GM12878 (cell line): ENCODE data around the gene PRDM7. TPM values are rescaled to one million over a fixed set of nuclear protein-coding genes. Genes with fewer than 3 reads are reported as not detected.

Experiments used
- ATAC-seq: fragments of 200-7000 bp; cut with Tn5 transposase; 3 replicates; pipeline ENCODE4 v1.9.1; 2020; ENCODE audit warnings: mild to moderate bottlenecking, moderate library complexity
- BruUV-seq: library from RNA; stranded (reverse); fragments of 400-500 nt; replicated peaks from 2 replicates; lab custom pipeline; 2021; lab: Mats Ljungman, UMichigan
- CTCF ChIA-PET: fragments of 300-600 bp; sonication (Branson Sonifier 250); formaldehyde crosslinking; extraction: SDS; loops from one replicate; lab custom pipeline; 2021; ENCODE audit warnings: inconsistent platforms; lab: Yijun Ruan, JAX
- POLR2A ChIA-PET: fragments of 350-600 bp; formaldehyde crosslinking; extraction: SDS; loops from one replicate; lab custom pipeline; 2021; ENCODE audit warnings: inconsistent platforms; lab: Charles Lee
- RAD21 ChIA-PET: fragments of 300-600 bp; sonication (Branson Sonifier 250); formaldehyde crosslinking; loops from one replicate; lab custom pipeline; 2023; ENCODE audit warnings: antibody characterized with exemption; ENCODE audit not compliant: unreplicated experiment; lab: Charles Lee
- SMC1A ChIA-PET: fragments of 300-600 bp; sonication (Branson Sonifier 250); formaldehyde crosslinking; loops from one replicate; lab custom pipeline; 2023; ENCODE audit not compliant: unreplicated experiment, uncharacterized antibody; lab: Charles Lee
- DNase-seq: peaks from one replicate; pipeline ENCODE4 v3.0.0-alpha.2; 2011; ENCODE audit warnings: low read depth, low spot score
- FAIRE-seq: peaks from 3 replicates; lab custom pipeline; 2011; peaks lifted over from hg19 to GRCh38; lab: Jason Lieb, UNC
- H2AFZ ChIP-seq: 2 replicates; pipeline ENCODE4 v1.6.0; 2011; ENCODE audit warnings: low read depth, low read length, control low read depth; ENCODE audit not compliant: control insufficient read depth
- H3K27ac ChIP-seq: 2 replicates; pipeline ENCODE4 v1.5.1; 2011; ENCODE audit warnings: control low read depth; ENCODE audit not compliant: control insufficient read depth, insufficient read depth
- H3K27me3 ChIP-seq, 2 experiments: replicated peaks in 1 of 2; 2 replicates each; pipeline versions ENCODE4 v1.6.0 to v1.6.1; 2011; ENCODE audit warnings: low read length in 1 of 2; ENCODE audit not compliant: control insufficient read depth in 2 of 2, insufficient read depth in 2 of 2
- H3K36me3 ChIP-seq, 2 experiments: 2 replicates each; pipeline ENCODE4 v1.5.1; 2011; ENCODE audit warnings: low read length in 1 of 2; ENCODE audit not compliant: control insufficient read depth in 2 of 2, insufficient read depth in 2 of 2
- H3K4me1 ChIP-seq: 2 replicates; pipeline ENCODE4 v1.6.1; 2011; ENCODE audit warnings: mild to moderate bottlenecking, low read length, moderate library complexity, mixed read lengths; ENCODE audit not compliant: control insufficient read depth, insufficient read depth
- H3K4me2 ChIP-seq: 2 replicates; pipeline ENCODE4 v1.6.0; 2011; ENCODE audit warnings: control low read depth; ENCODE audit not compliant: control insufficient read depth, insufficient read depth
- H3K4me3 ChIP-seq: fragments of 200-600 bp; sonication (generic); 2 replicates; pipeline ENCODE4 v1.5.1; 2016
- H3K79me2 ChIP-seq: 2 replicates; pipeline ENCODE4 v1.6.0; 2011; ENCODE audit warnings: low read length; ENCODE audit not compliant: control insufficient read depth, insufficient read depth
- H3K9ac ChIP-seq: 2 replicates; pipeline ENCODE4 v1.8.0; 2011; ENCODE audit warnings: low read length, control low read depth, mixed read lengths; ENCODE audit not compliant: control insufficient read depth, insufficient read depth
- H3K9me3 ChIP-seq: replicated peaks from 3 replicates; pipeline ENCODE4 v1.5.1; 2011; ENCODE audit warnings: mild to moderate bottlenecking, low read length; ENCODE audit not compliant: control insufficient read depth, insufficient read depth
- H4K20me1 ChIP-seq: 2 replicates; pipeline ENCODE4 v1.6.0; 2011; ENCODE audit not compliant: control insufficient read depth, insufficient read depth
- CHD4 ChIP-seq: fragments of 200-600 bp; sonication (generic); IDR thresholded peaks from 2 replicates; pipeline ENCODE4 v1.6.1; 2016; ENCODE audit warnings: mild to moderate bottlenecking
- CUX1 ChIP-seq: IDR thresholded peaks from 2 replicates; pipeline ENCODE4 v1.6.1; 2012; ENCODE audit warnings: improper control_type of control experiment, low read depth, low read length; ENCODE audit not compliant: insufficient replicate concordance
- ZNF687 ChIP-seq: fragments of 450-650 bp; IDR thresholded peaks from 2 replicates; pipeline ENCODE4 v1.6.1; 2017; ENCODE audit warnings: mild to moderate bottlenecking, moderate library complexity
- WGBS: methylation state at CpG from one replicate; pipeline ENCODE4 v1.1.6; 2016; ENCODE audit warnings: low lambda C conversion rate; ENCODE audit not compliant: insufficient replicate concordance, insufficient coverage; ENCODE audit errors: missing lambda C conversion rate; 5-methylcytosine and 5-hydroxymethylcytosine counted together
- in situ Hi-C: fragments of 300-500 bp; cut with MboI; formaldehyde crosslinking; loops from 9 replicates; pipeline ENCODE4 v1.14.3; 2018; ENCODE audit warnings: mixed read lengths
- intact Hi-C: fragments of 100-400 bp; cut with micrococcal nuclease; formaldehyde crosslinking; loops from one replicate; pipeline ENCODE4 v1.14.2; 2022; ENCODE audit not compliant: unreplicated experiment
- polyA plus RNA-seq, 11 experiments: library from polyadenylated mRNA; depleted of rRNA in 4 of 11; unstranded in 6 of 11; stranded (reverse) in 5 of 11; fragments of >200 nt; fragmentation: Nextera tagmentation in 4 of 11; fragmentation: Illumina TruSeq in 1 of 11; extraction: Ambion mirVana in 4 of 11; extraction: Trizol in 1 of 11; gene quantifications; 1 replicate in 1 of 11; 2 replicates in 10 of 11; pipeline versions ENCODE4 v1.2.1 to v1.2.3, GENCODE V29; 2011 to 2016; ENCODE audit warnings: inconsistent platforms in 2 of 11, missing spikeins in 2 of 11, low read depth in 1 of 11
- total RNA-seq, 4 experiments: library from RNA; depleted of rRNA in 3 of 4; stranded (reverse); fragments of >200 nt in 3 of 4; fragmentation: Illumina TruSeq in 1 of 4; extraction: Trizol in 1 of 4; gene quantifications; 2 replicates each; pipeline versions ENCODE4 v1.2.1 to v1.2.3, GENCODE V29; 2013 to 2021
- TF ChIP-seq, protein P1 (sequence below): fragments of 450-650 bp; formaldehyde crosslinking; IDR thresholded peaks from 2 replicates; pipeline ENCODE4 v1.4.0; 2020; ENCODE audit warnings: mild to moderate bottlenecking, moderate library complexity
- TF ChIP-seq, protein P2 (sequence below): fragments of 450-650 bp; formaldehyde crosslinking; IDR thresholded peaks from 2 replicates; pipeline ENCODE4 v1.4.0; 2022; ENCODE audit warnings: mild to moderate bottlenecking, moderate library complexity

The PRDM7 gene
- total and polyA plus RNA-seq, 10 of the 15 experiments (the other 5 are each of a cell fraction or from before 2014, with no cell fraction given), result not detected

- no peak overlapping the region for H3K27ac ChIP-seq
- ChIA-PET RAD21 (no interaction called here), POLR2A (no interaction called here), SMC1A (no interaction called here), CTCF (no interaction called here)
- 61% methylated on average over 34 of the region's 40 CpGs for WGBS
- H3K79me2 ChIP-seq, result no peaks in the 10 kb centered on the region
- H3K9me3 ChIP-seq, result no peaks in the 10 kb centered on the region
- H3K36me3 ChIP-seq, result no peaks in the 10 kb centered on the region
- H2AFZ ChIP-seq, result no peak overlapping the region
- H4K20me1 ChIP-seq, result no peaks in the 10 kb centered on the region
- no TSS peak for BruUV-seq
- in situ Hi-C loops, result no loop called here
- ATAC-seq (no peak), DNase-seq (no peak), FAIRE-seq (no peak)
- H3K27me3 ChIP-seq, result peaks cover 0 to 3% of the 10 kb centered on the region in 2 experiments; a peak in 1 of 4 replicates
- no peak overlapping the region for H3K9ac ChIP-seq
- H3K4me3 ChIP-seq, result no peak overlapping the region
- H3K4me2 ChIP-seq, result no peak overlapping the region
- intact Hi-C loops, result no loop called here
- H3K4me1 ChIP-seq, result no peaks in the 10 kb centered on the region
- TF ChIP-seq, protein P1, sequence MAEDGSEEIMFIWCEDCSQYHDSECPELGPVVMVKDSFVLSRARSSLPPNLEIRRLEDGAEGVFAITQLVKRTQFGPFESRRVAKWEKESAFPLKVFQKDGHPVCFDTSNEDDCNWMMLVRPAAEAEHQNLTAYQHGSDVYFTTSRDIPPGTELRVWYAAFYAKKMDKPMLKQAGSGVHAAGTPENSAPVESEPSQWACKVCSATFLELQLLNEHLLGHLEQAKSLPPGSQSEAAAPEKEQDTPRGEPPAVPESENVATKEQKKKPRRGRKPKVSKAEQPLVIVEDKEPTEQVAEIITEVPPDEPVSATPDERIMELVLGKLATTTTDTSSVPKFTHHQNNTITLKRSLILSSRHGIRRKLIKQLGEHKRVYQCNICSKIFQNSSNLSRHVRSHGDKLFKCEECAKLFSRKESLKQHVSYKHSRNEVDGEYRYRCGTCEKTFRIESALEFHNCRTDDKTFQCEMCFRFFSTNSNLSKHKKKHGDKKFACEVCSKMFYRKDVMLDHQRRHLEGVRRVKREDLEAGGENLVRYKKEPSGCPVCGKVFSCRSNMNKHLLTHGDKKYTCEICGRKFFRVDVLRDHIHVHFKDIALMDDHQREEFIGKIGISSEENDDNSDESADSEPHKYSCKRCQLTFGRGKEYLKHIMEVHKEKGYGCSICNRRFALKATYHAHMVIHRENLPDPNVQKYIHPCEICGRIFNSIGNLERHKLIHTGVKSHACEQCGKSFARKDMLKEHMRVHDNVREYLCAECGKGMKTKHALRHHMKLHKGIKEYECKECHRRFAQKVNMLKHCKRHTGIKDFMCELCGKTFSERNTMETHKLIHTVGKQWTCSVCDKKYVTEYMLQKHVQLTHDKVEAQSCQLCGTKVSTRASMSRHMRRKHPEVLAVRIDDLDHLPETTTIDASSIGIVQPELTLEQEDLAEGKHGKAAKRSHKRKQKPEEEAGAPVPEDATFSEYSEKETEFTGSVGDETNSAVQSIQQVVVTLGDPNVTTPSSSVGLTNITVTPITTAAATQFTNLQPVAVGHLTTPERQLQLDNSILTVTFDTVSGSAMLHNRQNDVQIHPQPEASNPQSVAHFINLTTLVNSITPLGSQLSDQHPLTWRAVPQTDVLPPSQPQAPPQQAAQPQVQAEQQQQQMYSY (CRISPR knock-in tag), result no peak
- TF ChIP-seq CUX1 (no peak), CHD4 (no peak), ZNF687 (no peak)
- TF ChIP-seq, protein P2, sequence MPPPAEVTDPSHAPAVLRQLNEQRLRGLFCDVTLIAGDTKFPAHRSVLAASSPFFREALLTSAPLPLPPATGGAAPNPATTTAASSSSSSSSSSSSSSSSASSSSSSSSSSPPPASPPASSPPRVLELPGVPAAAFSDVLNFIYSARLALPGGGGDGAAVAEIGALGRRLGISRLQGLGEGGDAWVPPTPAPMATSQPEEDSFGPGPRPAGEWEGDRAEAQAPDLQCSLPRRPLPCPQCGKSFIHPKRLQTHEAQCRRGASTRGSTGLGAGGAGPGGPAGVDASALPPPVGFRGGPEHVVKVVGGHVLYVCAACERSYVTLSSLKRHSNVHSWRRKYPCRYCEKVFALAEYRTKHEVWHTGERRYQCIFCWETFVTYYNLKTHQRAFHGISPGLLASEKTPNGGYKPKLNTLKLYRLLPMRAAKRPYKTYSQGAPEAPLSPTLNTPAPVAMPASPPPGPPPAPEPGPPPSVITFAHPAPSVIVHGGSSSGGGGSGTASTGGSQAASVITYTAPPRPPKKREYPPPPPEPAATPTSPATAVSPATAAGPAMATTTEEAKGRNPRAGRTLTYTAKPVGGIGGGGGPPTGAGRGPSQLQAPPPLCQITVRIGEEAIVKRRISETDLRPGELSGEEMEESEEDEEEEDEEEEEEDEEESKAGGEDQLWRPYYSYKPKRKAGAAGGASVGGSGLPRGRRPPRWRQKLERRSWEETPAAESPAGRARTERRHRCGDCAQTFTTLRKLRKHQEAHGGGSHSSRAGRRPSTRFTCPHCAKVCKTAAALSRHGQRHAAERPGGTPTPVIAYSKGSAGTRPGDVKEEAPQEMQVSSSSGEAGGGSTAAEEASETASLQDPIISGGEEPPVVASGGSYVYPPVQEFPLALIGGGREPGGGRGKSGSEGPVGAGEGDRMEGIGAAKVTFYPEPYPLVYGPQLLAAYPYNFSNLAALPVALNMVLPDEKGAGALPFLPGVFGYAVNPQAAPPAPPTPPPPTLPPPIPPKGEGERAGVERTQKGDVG (CRISPR knock-in tag), result no peak
Measured at GRCh38 chr16:90046971-90047713, 30.0 kb downstream of the PRDM7 start.
